Measurements from ENCODE around the gene ACSF2.

- TF ChIP-seq POLR2A (IDR thresholded peaks at IDR 0.05) (no peak), CTCF (IDR thresholded peaks at IDR 0.05) (no peak)
These were observed 19.4 kb upstream of the ACSF2 start for GRCh38 chr17:50406578-50406977.
